H9 (cell line): ENCODE results near the gene GAS6. TPM values are rescaled to one million over a fixed set of nuclear protein-coding genes. Genes with fewer than 3 reads are reported as not detected.

ENCODE experiments used
- DNase-seq: peaks from one replicate; pipeline ENCODE4 v3.0.0-alpha.2; 2017
- H2AFZ ChIP-seq: one replicate; pipeline ENCODE4 v1.6.1; 2013; ENCODE audit warnings: mild to moderate bottlenecking, low read length, control low read depth, moderate library complexity
- H2AK5ac ChIP-seq: 2 replicates; pipeline ENCODE4 v1.6.1; 2013; ENCODE audit warnings: low read length, control low read depth, mixed read lengths; ENCODE audit not compliant: insufficient read length
- H2BK120ac ChIP-seq: one replicate; pipeline ENCODE4 v1.6.1; 2013; ENCODE audit warnings: low read depth, mild to moderate bottlenecking, low read length, control low read depth, inconsistent platforms; ENCODE audit not compliant: poor library complexity, severe bottlenecking
- H2BK12ac ChIP-seq: 2 replicates; pipeline ENCODE4 v1.6.1; 2013; ENCODE audit warnings: low read length, control low read depth, mixed read lengths, low read depth; ENCODE audit not compliant: insufficient read length
- H2BK15ac ChIP-seq: 2 replicates; pipeline ENCODE4 v1.6.1; 2013; ENCODE audit warnings: low read depth, low read length, control low read depth
- H2BK20ac ChIP-seq: one replicate; pipeline ENCODE4 v1.6.1; 2013; ENCODE audit warnings: low read depth, mild to moderate bottlenecking, low read length, control low read depth, inconsistent platforms; ENCODE audit not compliant: poor library complexity, severe bottlenecking
- H2BK5ac ChIP-seq: 2 replicates; pipeline ENCODE4 v1.6.1; 2013; ENCODE audit warnings: low read length, control low read depth, mixed read lengths; ENCODE audit not compliant: insufficient read length
- H3K14ac ChIP-seq: 2 replicates; pipeline ENCODE4 v1.6.1; 2013; ENCODE audit warnings: low read length, control low read depth; ENCODE audit not compliant: insufficient read depth
- H3K18ac ChIP-seq: 2 replicates; pipeline ENCODE4 v1.6.1; 2013; ENCODE audit warnings: low read depth, mild to moderate bottlenecking, mixed read lengths, low read length, control low read depth; ENCODE audit not compliant: insufficient read length
- H3K23ac ChIP-seq: 2 replicates; pipeline ENCODE4 v1.6.1; 2013; ENCODE audit warnings: low read length, control low read depth, mixed read lengths, low read depth; ENCODE audit not compliant: insufficient read length
- H3K23me2 ChIP-seq: 2 replicates; pipeline ENCODE4 v1.6.1; 2013; ENCODE audit warnings: low read depth, mild to moderate bottlenecking, mixed read lengths, low read length, control low read depth; ENCODE audit not compliant: insufficient read length, poor library complexity, severe bottlenecking
- H3K27ac ChIP-seq: 2 replicates; pipeline ENCODE4 v1.5.1; 2013; ENCODE audit warnings: low read length, control low read depth, mixed read lengths, low read depth; ENCODE audit not compliant: insufficient read length
- H3K27me3 ChIP-seq: 2 replicates; pipeline ENCODE4 v1.6.1; 2013; ENCODE audit warnings: low read length, control low read depth, inconsistent platforms; ENCODE audit not compliant: insufficient read depth
- H3K4ac ChIP-seq: 2 replicates; pipeline ENCODE4 v1.6.1; 2013; ENCODE audit warnings: low read depth, mild to moderate bottlenecking, control low read depth, inconsistent platforms, low read length, moderate library complexity
- H3K4me1 ChIP-seq: 2 replicates; pipeline ENCODE4 v1.6.1; 2013; ENCODE audit warnings: low read length, control low read depth, inconsistent platforms; ENCODE audit not compliant: insufficient read depth
- H3K4me2 ChIP-seq: 2 replicates; pipeline ENCODE4 v1.6.1; 2013; ENCODE audit warnings: low read length, control low read depth, mixed read lengths; ENCODE audit not compliant: insufficient read length, insufficient read depth
- H3K56ac ChIP-seq: 2 replicates; pipeline ENCODE4 v1.6.1; 2013; ENCODE audit warnings: low read depth, mild to moderate bottlenecking, mixed read lengths, low read length, control low read depth; ENCODE audit not compliant: insufficient read length
- H3K79me1 ChIP-seq: 2 replicates; pipeline ENCODE4 v1.6.1; 2013; ENCODE audit warnings: low read depth, mild to moderate bottlenecking, moderate library complexity, low read length, control low read depth, inconsistent platforms; ENCODE audit not compliant: insufficient read depth, poor library complexity, severe bottlenecking
- H3K79me2 ChIP-seq: 2 replicates; pipeline ENCODE4 v1.6.1; 2013; ENCODE audit warnings: low read length, control low read depth, inconsistent platforms; ENCODE audit not compliant: insufficient read depth
- H3K9ac ChIP-seq: 2 replicates; pipeline ENCODE4 v1.6.1; 2013; ENCODE audit warnings: low read length, control low read depth, mixed read lengths; ENCODE audit not compliant: insufficient read length; ENCODE audit errors: extremely low read depth
- H3K9me3 ChIP-seq: one replicate; pipeline ENCODE4 v1.6.1; 2013; ENCODE audit warnings: low read depth, low read length, inconsistent platforms; ENCODE audit not compliant: control insufficient read depth
- H3T11ph ChIP-seq: one replicate; pipeline ENCODE4 v1.6.1; 2013; ENCODE audit warnings: mild to moderate bottlenecking, low read length, control low read depth, inconsistent platforms
- H4K20me1 ChIP-seq: one replicate; pipeline ENCODE4 v1.6.1; 2013; ENCODE audit not compliant: control insufficient read depth, insufficient read length, insufficient read depth
- H4K5ac ChIP-seq: 2 replicates; pipeline ENCODE4 v1.6.1; 2013; ENCODE audit warnings: low read depth, mild to moderate bottlenecking, mixed read lengths, low read length, control low read depth; ENCODE audit not compliant: insufficient read length
- H4K8ac ChIP-seq: replicated peaks from 2 replicates; pipeline ENCODE4 v1.6.1; 2013; ENCODE audit warnings: low read length, control low read depth, mixed read lengths, low read depth; ENCODE audit not compliant: insufficient read length
- H4K91ac ChIP-seq: 2 replicates; pipeline ENCODE4 v1.6.1; 2013; ENCODE audit warnings: low read depth, mild to moderate bottlenecking, moderate library complexity, mixed read lengths, low read length, control low read depth; ENCODE audit not compliant: insufficient read length
- H3K27ac Mint-ChIP-seq, 3 experiments: 2 replicates in 2 of 3; 3 replicates in 1 of 3; pipeline ENCODE4 v1.8.0; 2020 to 2021; ENCODE audit warnings: mixed read lengths in 3 of 3, mild to moderate bottlenecking in 1 of 3, moderate library complexity in 1 of 3
- H3K27me3 Mint-ChIP-seq: 2 replicates; pipeline ENCODE4 v1.8.0; 2021; ENCODE audit warnings: low read depth, mild to moderate bottlenecking, moderate library complexity, mixed read lengths
- H3K36me3 Mint-ChIP-seq, 3 experiments: 2 replicates in 2 of 3; 3 replicates in 1 of 3; pipeline ENCODE4 v1.8.0; 2020 to 2021; ENCODE audit warnings: low read depth in 3 of 3, mixed read lengths in 3 of 3; ENCODE audit not compliant: insufficient read depth in 1 of 3
- H3K4me1 Mint-ChIP-seq, 2 experiments: 2 replicates each; pipeline ENCODE4 v1.8.0; 2020; ENCODE audit warnings: mixed read lengths in 2 of 2
- H3K4me3 Mint-ChIP-seq, 2 experiments: 2 replicates in 1 of 2; 3 replicates in 1 of 2; pipeline ENCODE4 v1.8.0; 2020 to 2021; ENCODE audit warnings: mild to moderate bottlenecking in 2 of 2, mixed read lengths in 2 of 2, moderate library complexity in 1 of 2
- H3K9me3 Mint-ChIP-seq, 2 experiments: 2 replicates in 1 of 2; 3 replicates in 1 of 2; pipeline ENCODE4 v1.8.0; 2020; ENCODE audit warnings: mild to moderate bottlenecking in 2 of 2, mixed read lengths in 2 of 2, moderate library complexity in 1 of 2
- WGBS: extraction: QIAGEN DNeasy Blood & Tissue Kit; methylation state at CpG from one replicate; pipeline ENCODE4 v1.1.7; 2013; ENCODE audit warnings: missing lambda C conversion rate, low lambda C conversion rate, mixed read lengths; ENCODE audit not compliant: insufficient read length; ENCODE audit errors: extremely low coverage; 5-methylcytosine and 5-hydroxymethylcytosine counted together
- total RNA-seq: library from RNA; stranded (reverse); gene quantifications from 2 replicates; pipeline ENCODE4 v1.2.1, GENCODE V29; 2021
- TF ChIP-seq, protein P1 (sequence below): fragments of 200-600 bp; sonication (generic); conservative IDR thresholded peaks from 3 replicates; pipeline ENCODE4 v1.8.0; 2021; ENCODE audit warnings: antibody characterized with exemption, mild to moderate bottlenecking

GAS6 gene
- total RNA-seq, 1 experiment from 2014 or later = 20.5 TPM

DNA sequence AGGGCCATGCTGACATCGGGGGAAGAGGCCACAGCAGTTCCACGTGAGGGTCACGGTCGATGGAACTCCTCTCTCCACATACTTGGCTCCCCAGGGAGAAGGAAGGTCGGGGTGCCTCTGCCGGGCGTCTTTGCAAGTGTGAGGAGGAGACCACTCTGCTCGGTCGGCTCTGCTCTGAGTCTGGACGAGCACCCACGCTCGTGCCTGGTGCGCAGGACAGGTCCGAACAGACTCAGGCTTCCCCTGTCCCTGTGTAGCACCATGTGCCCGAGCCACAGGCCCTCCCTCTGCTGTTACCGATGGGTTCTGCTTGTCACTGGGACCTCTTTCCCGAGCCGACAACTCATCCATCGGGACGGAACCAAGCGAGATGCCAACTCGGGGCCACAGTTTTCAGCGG, 69.8 kb downstream of the GAS6 start:
- H3K14ac ChIP-seq = no peak overlapping the region

More for the DNA sequence above, 69.8 kb downstream of the GAS6 start:
- no peaks in the 10 kb centered on the region for H3K27me3 ChIP-seq
- no peaks in the 10 kb centered on the region for H3K23me2 ChIP-seq
- no peak overlapping the region for H2AK5ac ChIP-seq
- H3K27ac Mint-ChIP-seq = no peak overlapping the region
- no peaks in the 10 kb centered on the region for H3K9me3 ChIP-seq
- H3K4ac ChIP-seq = no peak overlapping the region
- no peaks in the 10 kb centered on the region; the same call in 1 of the 2 replicates for H3K27me3 Mint-ChIP-seq
- no peak overlapping the region for H3K9ac ChIP-seq
- no peak overlapping the region for H3K4me2 ChIP-seq
- no peaks in the 10 kb centered on the region for H3K4me1 Mint-ChIP-seq
- H4K5ac ChIP-seq = no peak overlapping the region
- no peak overlapping the region for H4K8ac ChIP-seq
- no peak overlapping the region for H2BK120ac ChIP-seq
- no peaks in the 10 kb centered on the region for H4K20me1 ChIP-seq
- H3K4me3 Mint-ChIP-seq = no peak overlapping the region
- no peak overlapping the region for H4K91ac ChIP-seq
- no peak overlapping the region for H3T11ph ChIP-seq
- no peak for DNase-seq
- H2BK20ac ChIP-seq = no peak overlapping the region
- no peak overlapping the region for H3K18ac ChIP-seq
- H3K79me1 ChIP-seq = no peaks in the 10 kb centered on the region
- no peaks in the 10 kb centered on the region for H3K9me3 Mint-ChIP-seq
- H3K27ac ChIP-seq = no peak overlapping the region
- H2AFZ ChIP-seq = no peak overlapping the region
- H2BK12ac ChIP-seq = no peak overlapping the region
- H3K36me3 Mint-ChIP-seq = no peaks in the 10 kb centered on the region
- TF ChIP-seq, protein P1, sequence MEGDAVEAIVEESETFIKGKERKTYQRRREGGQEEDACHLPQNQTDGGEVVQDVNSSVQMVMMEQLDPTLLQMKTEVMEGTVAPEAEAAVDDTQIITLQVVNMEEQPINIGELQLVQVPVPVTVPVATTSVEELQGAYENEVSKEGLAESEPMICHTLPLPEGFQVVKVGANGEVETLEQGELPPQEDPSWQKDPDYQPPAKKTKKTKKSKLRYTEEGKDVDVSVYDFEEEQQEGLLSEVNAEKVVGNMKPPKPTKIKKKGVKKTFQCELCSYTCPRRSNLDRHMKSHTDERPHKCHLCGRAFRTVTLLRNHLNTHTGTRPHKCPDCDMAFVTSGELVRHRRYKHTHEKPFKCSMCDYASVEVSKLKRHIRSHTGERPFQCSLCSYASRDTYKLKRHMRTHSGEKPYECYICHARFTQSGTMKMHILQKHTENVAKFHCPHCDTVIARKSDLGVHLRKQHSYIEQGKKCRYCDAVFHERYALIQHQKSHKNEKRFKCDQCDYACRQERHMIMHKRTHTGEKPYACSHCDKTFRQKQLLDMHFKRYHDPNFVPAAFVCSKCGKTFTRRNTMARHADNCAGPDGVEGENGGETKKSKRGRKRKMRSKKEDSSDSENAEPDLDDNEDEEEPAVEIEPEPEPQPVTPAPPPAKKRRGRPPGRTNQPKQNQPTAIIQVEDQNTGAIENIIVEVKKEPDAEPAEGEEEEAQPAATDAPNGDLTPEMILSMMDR = no peak
- no CpG with 5 or more reads among the region's 23 CpGs for WGBS
- H3K4me1 ChIP-seq = no peaks in the 10 kb centered on the region
- no peak overlapping the region for H2BK5ac ChIP-seq
- no peak overlapping the region for H2BK15ac ChIP-seq
- no peaks in the 10 kb centered on the region for H3K79me2 ChIP-seq
- H3K23ac ChIP-seq = no peak overlapping the region
- H3K56ac ChIP-seq = no peak overlapping the region
